GM12873 (cell line): ENCODE data around the gene THAP2.
A peak's percentile ranks its signal among the peaks of the same experiment; 100 is the strongest.

Experiments used
- CTCF ChIP-seq: IDR thresholded peaks from 2 replicates; pipeline ENCODE4 v1.5.1; 2012; ENCODE audit warnings: low read depth, mild to moderate bottlenecking, moderate library complexity, low read length, control low read depth; ENCODE audit not compliant: insufficient read depth; ENCODE audit errors: missing control alignments

The THAP2 gene

DNA sequence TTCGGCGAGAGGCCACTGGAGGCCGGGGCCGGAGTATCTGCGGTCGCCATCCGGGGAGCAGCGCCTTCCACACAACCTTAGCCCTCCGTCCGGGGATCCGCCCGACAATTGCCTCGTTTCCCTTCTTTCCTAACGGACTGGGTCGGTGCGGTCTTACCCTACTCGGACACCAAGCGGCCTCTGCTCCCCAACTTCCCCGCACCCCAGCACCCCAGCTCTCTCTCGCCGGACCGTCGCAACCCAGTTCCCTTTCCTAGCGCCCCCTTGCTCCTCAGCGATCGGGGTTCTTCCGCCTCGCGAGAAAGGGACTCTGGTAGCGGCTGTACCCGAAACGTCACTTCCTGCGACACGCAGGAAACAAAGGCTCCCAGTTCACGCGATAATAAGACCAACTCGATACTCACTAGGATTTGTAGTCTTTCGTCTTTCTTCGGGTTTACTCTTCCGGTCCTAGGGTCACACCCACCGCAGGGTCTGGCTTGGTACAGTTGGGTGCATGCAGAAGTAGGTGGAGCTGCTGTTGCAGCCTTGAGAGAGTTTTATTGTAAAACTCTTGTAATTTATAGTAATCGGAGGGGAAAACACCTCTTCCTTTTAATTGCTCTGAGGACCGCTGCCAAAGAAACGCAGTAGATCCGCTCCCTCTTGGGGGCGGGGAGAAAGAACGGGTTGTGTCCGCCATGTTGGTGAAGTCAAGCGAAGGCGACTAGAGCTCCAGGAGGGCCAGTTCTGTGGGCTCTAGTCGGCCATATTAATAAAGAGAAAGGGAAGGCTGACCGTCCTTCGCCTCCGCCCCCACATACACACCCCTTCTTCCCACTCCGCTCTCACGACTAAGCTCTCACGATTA, at the start of gene THAP2, which contains the start of gene ZFC3H1:
THAP2 (plus strand) TSS at position 741 of the 850 bp plus-strand sequence. CDS start 209 bp downstream, outside the sequence.
ZFC3H1 (minus strand) TSS at position 288 of the 850 bp plus-strand sequence; CDS start at position 50, 238 bp downstream.
- peak; percentile 33 for TF ChIP-seq CTCF

DNA sequence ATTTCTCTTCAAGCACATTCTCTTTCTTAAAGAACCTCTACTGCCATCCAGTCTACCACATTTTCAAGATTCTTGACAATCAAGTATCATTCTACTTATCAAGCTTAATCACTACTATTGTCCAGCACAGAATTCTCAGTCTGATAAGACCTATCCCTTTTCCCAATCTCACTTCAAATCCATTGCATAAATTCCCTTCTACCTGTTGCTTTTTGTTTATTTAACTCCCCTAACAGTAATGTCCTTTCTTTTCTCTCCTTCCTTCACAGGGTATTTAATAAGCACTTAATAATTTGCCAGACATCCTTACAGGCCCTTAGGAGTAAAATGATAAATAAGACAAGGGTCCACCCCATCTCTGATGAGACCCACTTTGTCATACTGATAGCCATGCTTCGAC, 42.2 kb upstream of the THAP2 start:
- no peak for TF ChIP-seq CTCF

- no peak for TF ChIP-seq CTCF
These were observed 38.6 kb upstream of the THAP2 start for GRCh38 chr12:71625476-71625875.

- TF ChIP-seq CTCF = no peak
These were observed 38.0 kb upstream of the THAP2 start for GRCh38 chr12:71626098-71626497.

- no peak for TF ChIP-seq CTCF
These were observed 37.3 kb upstream of the THAP2 start for GRCh38 chr12:71626768-71627167.

- TF ChIP-seq CTCF = no peak
These were observed 36.6 kb upstream of the THAP2 start for GRCh38 chr12:71627438-71628002.

DNA sequence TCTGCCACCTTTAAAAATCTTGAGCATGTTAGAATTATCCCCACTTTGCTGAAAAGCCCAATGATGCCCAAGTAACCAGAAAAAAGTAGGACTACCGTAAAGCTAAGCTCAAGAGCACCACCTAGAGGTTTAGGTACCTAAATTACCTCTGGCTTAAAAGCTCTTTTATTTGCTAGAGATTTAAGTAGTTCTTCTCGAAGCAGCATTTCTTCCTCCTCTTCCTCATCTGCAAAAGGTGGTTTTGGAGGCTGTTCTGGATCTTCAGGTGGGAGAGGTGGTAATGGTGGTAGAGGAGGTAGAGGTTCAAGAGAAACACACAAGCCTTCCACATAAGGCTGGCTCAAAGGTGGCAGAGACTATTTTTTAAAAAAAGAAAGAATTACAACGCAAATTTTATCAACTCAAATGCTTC, 27.4 kb upstream of the THAP2 start:
- TF ChIP-seq CTCF = peak; percentile 81
